Measurements from ENCODE around the gene PRDM15. TPM values are rescaled to one million over a fixed set of nuclear protein-coding genes. Genes with fewer than 3 reads are reported as not detected.

PRDM15 gene
- total RNA-seq, 1 experiment from 2014 or later, result 10.4 TPM

DNA sequence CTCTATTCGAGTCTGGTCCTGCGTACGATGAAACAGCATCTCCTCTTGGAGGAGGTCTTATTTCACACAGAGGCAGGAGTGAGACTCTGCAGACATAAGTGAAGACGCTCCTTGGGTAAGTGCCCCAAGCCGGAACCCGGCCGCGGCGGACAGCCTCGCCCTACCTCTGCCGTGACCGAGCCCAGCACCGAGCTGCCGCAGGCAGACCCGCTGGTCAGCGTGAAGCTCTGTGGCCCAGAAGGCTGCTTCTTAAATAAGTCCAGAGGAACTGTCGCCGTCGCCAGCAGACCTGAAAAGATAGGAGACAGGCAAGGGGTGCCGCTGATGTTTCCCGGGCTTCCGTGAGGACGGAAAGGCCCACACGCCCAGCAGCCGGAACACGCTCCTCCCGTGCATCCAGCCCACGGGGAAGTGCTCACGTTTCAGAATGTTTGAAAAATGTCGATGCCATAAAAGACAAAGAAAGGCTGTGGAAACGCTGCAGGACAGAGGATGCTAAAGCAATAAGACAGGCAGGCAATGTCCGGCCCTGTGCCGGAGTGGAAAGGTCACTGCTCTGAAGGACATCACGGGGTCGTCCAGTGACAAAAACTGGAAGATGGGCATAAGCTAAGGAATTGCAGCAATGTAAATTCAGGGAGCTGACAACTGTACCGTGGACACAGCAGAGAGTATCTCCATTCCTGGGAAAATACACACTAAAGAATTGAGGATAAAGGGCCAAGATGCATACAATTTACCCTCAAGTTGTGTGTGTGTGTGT, 28.5 kb upstream of the PRDM15 start:
- CTCF ChIA-PET, result no interaction called here
- Mint-ChIP-seq H3K4me1 (ENCODE audit: low read depth, unreplicated experiment) (no peaks in the 10 kb centered on the region), H3K27me3 (ENCODE audit: unreplicated experiment) (no peaks in the 10 kb centered on the region), H3K36me3 (ENCODE audit: insufficient read depth, unreplicated experiment) (peaks cover 9% of the 10 kb centered on the region), H3K4me3 (ENCODE audit: low read depth, unreplicated experiment) (no peak overlapping the region), H3K27ac (ENCODE audit: unreplicated experiment) (no peak overlapping the region), H3K9me3 (ENCODE audit: low read depth, unreplicated experiment) (no peaks in the 10 kb centered on the region)
- TF ChIP-seq, protein P1, sequence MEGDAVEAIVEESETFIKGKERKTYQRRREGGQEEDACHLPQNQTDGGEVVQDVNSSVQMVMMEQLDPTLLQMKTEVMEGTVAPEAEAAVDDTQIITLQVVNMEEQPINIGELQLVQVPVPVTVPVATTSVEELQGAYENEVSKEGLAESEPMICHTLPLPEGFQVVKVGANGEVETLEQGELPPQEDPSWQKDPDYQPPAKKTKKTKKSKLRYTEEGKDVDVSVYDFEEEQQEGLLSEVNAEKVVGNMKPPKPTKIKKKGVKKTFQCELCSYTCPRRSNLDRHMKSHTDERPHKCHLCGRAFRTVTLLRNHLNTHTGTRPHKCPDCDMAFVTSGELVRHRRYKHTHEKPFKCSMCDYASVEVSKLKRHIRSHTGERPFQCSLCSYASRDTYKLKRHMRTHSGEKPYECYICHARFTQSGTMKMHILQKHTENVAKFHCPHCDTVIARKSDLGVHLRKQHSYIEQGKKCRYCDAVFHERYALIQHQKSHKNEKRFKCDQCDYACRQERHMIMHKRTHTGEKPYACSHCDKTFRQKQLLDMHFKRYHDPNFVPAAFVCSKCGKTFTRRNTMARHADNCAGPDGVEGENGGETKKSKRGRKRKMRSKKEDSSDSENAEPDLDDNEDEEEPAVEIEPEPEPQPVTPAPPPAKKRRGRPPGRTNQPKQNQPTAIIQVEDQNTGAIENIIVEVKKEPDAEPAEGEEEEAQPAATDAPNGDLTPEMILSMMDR (IDR thresholded peaks at IDR 0.05; ENCODE audit: unreplicated experiment), result no peak
- BruUV-seq (replicated peaks), result no TSS peak
- intact Hi-C loops (cut with micrococcal nuclease; ENCODE audit: unreplicated experiment), result no loop called here
- DNase-seq, result no peak

DNA sequence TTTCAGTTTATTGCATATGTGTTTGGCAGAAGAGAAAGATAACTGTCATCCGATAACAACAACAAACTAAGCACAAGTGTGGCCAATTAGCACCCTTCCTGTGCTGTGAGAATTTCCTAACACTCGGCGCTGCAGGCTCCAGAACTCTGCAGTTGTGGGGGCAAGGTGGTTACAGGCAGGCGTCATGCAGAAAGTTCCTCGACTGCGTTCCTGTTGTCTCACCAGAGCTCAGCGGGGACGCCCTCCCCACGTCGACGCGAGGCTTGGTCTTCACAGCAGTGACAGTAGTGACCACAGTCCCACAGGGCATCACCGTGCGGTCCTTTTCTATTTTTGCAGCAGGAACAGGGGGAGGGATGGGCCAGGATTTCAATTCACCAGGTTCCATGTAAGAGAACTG, 27.6 kb upstream of the PRDM15 start:
- CTCF ChIA-PET, result no interaction called here
- TF ChIP-seq, protein P1 (IDR thresholded peaks at IDR 0.05; ENCODE audit: unreplicated experiment), result no peak
- BruUV-seq (replicated peaks), result no TSS peak
- DNase-seq, result no peak
- H3K9me3 Mint-ChIP-seq (ENCODE audit: low read depth, unreplicated experiment), result no peaks in the 10 kb centered on the region
- H3K36me3 Mint-ChIP-seq (ENCODE audit: insufficient read depth, unreplicated experiment), result peaks cover 9% of the 10 kb centered on the region
- no peak overlapping the region for H3K4me3 Mint-ChIP-seq (ENCODE audit: low read depth, unreplicated experiment)
- no peak overlapping the region for H3K27ac Mint-ChIP-seq (ENCODE audit: unreplicated experiment)
- no peaks in the 10 kb centered on the region for H3K27me3 Mint-ChIP-seq (ENCODE audit: unreplicated experiment)
- no peaks in the 10 kb centered on the region for H3K4me1 Mint-ChIP-seq (ENCODE audit: low read depth, unreplicated experiment)
- intact Hi-C loops (cut with micrococcal nuclease; ENCODE audit: unreplicated experiment), result no loop called here

DNA sequence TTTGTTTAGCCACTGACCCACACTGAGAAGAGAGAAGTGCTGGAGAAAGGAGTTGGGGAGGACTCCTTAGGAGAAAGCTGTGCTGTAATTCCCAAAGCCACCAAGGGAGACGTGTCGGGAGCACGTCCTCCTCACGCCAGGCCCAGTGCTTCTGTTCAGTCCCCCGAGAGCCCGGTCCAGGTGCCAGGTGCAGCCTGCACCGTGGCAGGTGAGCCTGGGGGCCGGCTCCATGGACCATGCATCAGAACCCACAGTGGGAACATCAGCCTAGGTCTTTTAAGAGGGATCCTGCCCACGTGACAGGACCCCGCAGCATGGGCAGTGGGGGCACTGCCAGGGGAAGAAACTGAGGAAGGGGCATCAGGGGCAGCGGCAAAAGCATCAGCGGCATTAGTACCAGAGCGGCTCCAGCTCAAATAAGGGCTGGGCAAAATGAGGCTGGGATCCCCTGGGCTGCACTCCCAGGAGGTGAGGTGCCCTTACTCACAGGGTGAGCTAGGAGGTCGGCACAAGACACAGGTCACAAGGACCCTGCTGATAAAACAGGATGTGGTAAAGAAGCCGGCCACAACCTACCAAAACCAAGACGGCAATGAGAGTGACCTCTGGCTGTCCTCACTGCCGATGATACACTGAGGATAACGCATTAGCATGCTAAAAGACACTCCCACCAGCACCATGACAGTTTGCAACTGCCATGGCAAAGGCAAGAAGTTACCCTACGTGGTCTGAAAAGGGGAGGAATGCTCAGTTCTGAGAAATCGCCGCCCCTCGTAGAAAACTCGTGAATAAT, 24.6 kb upstream of the PRDM15 start:
- no peak overlapping the region for H3K27ac Mint-ChIP-seq (ENCODE audit: unreplicated experiment)
- no TSS peak for BruUV-seq (replicated peaks)
- CTCF ChIA-PET, result no interaction called here
- H3K9me3 Mint-ChIP-seq (ENCODE audit: low read depth, unreplicated experiment), result no peaks in the 10 kb centered on the region
- TF ChIP-seq, protein P1 (IDR thresholded peaks at IDR 0.05; ENCODE audit: unreplicated experiment), result no peak
- no peak overlapping the region for H3K4me3 Mint-ChIP-seq (ENCODE audit: low read depth, unreplicated experiment)
- H3K4me1 Mint-ChIP-seq (ENCODE audit: low read depth, unreplicated experiment), result no peaks in the 10 kb centered on the region
- H3K36me3 Mint-ChIP-seq (ENCODE audit: insufficient read depth, unreplicated experiment), result peaks cover 4% of the 10 kb centered on the region
- H3K27me3 Mint-ChIP-seq (ENCODE audit: unreplicated experiment), result no peaks in the 10 kb centered on the region
- intact Hi-C loops (cut with micrococcal nuclease; ENCODE audit: unreplicated experiment), result no loop called here
- no peak for DNase-seq

DNA sequence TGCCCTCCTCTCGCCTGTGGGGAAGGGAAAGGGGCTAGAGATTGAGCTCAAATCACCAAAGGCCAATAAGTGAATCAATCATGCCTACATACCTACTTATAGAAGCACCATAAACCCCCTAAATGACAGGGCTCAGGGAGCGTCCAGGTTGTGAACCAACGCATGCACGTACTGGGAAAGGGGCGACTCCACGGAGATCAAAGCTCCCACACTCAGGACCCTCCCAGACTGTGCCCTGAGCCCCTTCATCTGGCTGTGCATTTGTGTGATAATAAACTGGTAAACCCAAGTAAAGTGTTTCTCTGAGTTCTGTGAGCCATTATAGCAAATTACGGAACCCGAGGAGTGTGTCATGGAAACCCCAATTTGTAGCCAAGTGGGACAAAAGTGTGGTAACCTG, 23.8 kb upstream of the PRDM15 start:
- CTCF ChIA-PET, result no interaction called here
- Mint-ChIP-seq H3K4me1 (ENCODE audit: low read depth, unreplicated experiment) (no peaks in the 10 kb centered on the region), H3K9me3 (ENCODE audit: low read depth, unreplicated experiment) (no peaks in the 10 kb centered on the region), H3K27me3 (ENCODE audit: unreplicated experiment) (no peaks in the 10 kb centered on the region), H3K36me3 (ENCODE audit: insufficient read depth, unreplicated experiment) (peaks cover 4% of the 10 kb centered on the region), H3K27ac (ENCODE audit: unreplicated experiment) (no peak overlapping the region), H3K4me3 (ENCODE audit: low read depth, unreplicated experiment) (no peak overlapping the region)
- intact Hi-C loops (cut with micrococcal nuclease; ENCODE audit: unreplicated experiment), result no loop called here
- no TSS peak for BruUV-seq (replicated peaks)
- TF ChIP-seq, protein P1 (IDR thresholded peaks at IDR 0.05; ENCODE audit: unreplicated experiment), result no peak
- no peak for DNase-seq

All from Calu3 (cell line).